Inflammatory macrophage treated with lipopolysaccharide for 1 hour (primary cell): ENCODE results near the gene CALD1.

Experiments used
- DNase-seq, 2 donors: peaks; one replicate each; pipeline ENCODE4 v3.0.0-alpha.2; 2020 to 2022

CALD1 gene

GRCh38 chr7:134900166-134900982 lies 120.9 kb downstream of the CALD1 start:
- no peak for DNase-seq

GRCh38 chr7:134901389-134902020 lies 122.1 kb downstream of the CALD1 start:
- DNase-seq, result peak in 1 of 2 donors; percentile 10

GRCh38 chr7:134902058-134902457 lies 122.6 kb downstream of the CALD1 start:
- peak; percentile 14 to 35 for DNase-seq

GRCh38 chr7:134903073-134903790 lies 123.8 kb downstream of the CALD1 start:
- no peak for DNase-seq

- peak; percentile 48 to 68 for DNase-seq
These were observed 125.9 kb downstream of the CALD1 start for GRCh38 chr7:134905375-134905774.

GRCh38 chr7:134907000-134907399 lies 127.6 kb downstream of the CALD1 start:
- DNase-seq, result no peak

GRCh38 chr7:134907639-134908038 lies 128.2 kb downstream of the CALD1 start:
- no peak for DNase-seq

- DNase-seq, result no peak
These were observed 128.9 kb downstream of the CALD1 start for GRCh38 chr7:134908289-134908688.

- DNase-seq, result no peak
These were observed 130.9 kb downstream of the CALD1 start for GRCh38 chr7:134910214-134910890.

GRCh38 chr7:134910968-134911367 lies 131.5 kb downstream of the CALD1 start:
- DNase-seq, result no peak

- DNase-seq, result no peak
These were observed 136.9 kb downstream of the CALD1 start for GRCh38 chr7:134916171-134916883.

GRCh38 chr7:134919240-134919641 lies 139.8 kb downstream of the CALD1 start:
- DNase-seq, result no peak

GRCh38 chr7:134920026-134920753 lies 140.8 kb downstream of the CALD1 start:
- DNase-seq, result no peak

- DNase-seq, result no peak
These were observed 143.6 kb downstream of the CALD1 start for GRCh38 chr7:134922720-134923704.

GRCh38 chr7:134925766-134926165 lies 146.3 kb downstream of the CALD1 start:
- no peak for DNase-seq

- no peak for DNase-seq
These were observed 147.0 kb downstream of the CALD1 start for GRCh38 chr7:134926396-134926795.

- no peak for DNase-seq
These were observed 147.6 kb downstream of the CALD1 start for GRCh38 chr7:134927076-134927475.

- no peak for DNase-seq
These were observed 148.3 kb downstream of the CALD1 start for GRCh38 chr7:134927723-134928122.

- DNase-seq, result no peak
These were observed 149.1 kb downstream of the CALD1 start for GRCh38 chr7:134928554-134928953.

- no peak for DNase-seq
These were observed 152.1 kb downstream of the CALD1 start for GRCh38 chr7:134931487-134931886.
